A549 (cell line): Measurements from ENCODE around the gene SRRM2. TPM values are rescaled to one million over a fixed set of nuclear protein-coding genes. Genes with fewer than 3 reads are reported as not detected.

ENCODE experiments used
- ATAC-seq, 2 experiments: fragments of 200-7000 bp in 1 of 2; fragments of >200 bp in 1 of 2; cut with Nextera tagmentation in 1 of 2; cut with Tn5 transposase in 1 of 2; 3 replicates each; pipeline versions ENCODE4 v1.8.0 to v1.9.1; 2018 to 2020; ENCODE audit warnings: mild to moderate bottlenecking in 1 of 2, moderate library complexity in 1 of 2
- CTCF ChIA-PET: fragments of 300-600 bp; sonication (Branson Sonifier 250); formaldehyde crosslinking; extraction: SDS; loops from one replicate; lab custom pipeline; 2021; ENCODE audit warnings: antibody characterized with exemption, inconsistent platforms; lab: Yijun Ruan, JAX
- POLR2A ChIA-PET: fragments of 350-600 bp; formaldehyde crosslinking; extraction: SDS; loops from one replicate; lab custom pipeline; 2021; ENCODE audit warnings: antibody characterized with exemption, inconsistent platforms; lab: Yijun Ruan, JAX
- DNase-seq, 2 experiments: peaks; one replicate each; pipeline versions ENCODE4 v3.0.0 to v3.0.0-alpha.2; 2011 to 2016; ENCODE audit warnings: low read depth in 1 of 2, low spot score in 1 of 2
- FAIRE-seq: peaks from 2 replicates; lab custom pipeline; 2011; peaks lifted over from hg19 to GRCh38; lab: Jason Lieb, UNC
- H3K27ac ChIP-seq, 2 experiments: fragments of >200 bp; sonication (Bioruptor Twin); formaldehyde crosslinking; 3 replicates each; pipeline ENCODE4 v1.5.1; 2016 to 2017
- H3K4me1 ChIP-seq: fragments of >200 bp; sonication (Bioruptor Twin); formaldehyde crosslinking; 3 replicates; pipeline ENCODE4 v1.6.1; 2016
- H3K4me2 ChIP-seq: fragments of >200 bp; sonication (Bioruptor Twin); formaldehyde crosslinking; 3 replicates; pipeline ENCODE4 v1.6.1; 2016
- H3K4me3 ChIP-seq: fragments of >200 bp; sonication (Bioruptor Twin); formaldehyde crosslinking; 3 replicates; pipeline ENCODE4 v1.5.1; 2016
- H3K9me3 ChIP-seq: fragments of >200 bp; sonication (Bioruptor Twin); formaldehyde crosslinking; 3 replicates; pipeline ENCODE4 v1.6.1; 2016
- BHLHE40 ChIP-seq: IDR thresholded peaks from 2 replicates; pipeline ENCODE4 v1.6.1; 2012; ENCODE audit warnings: low read depth, low read length, inconsistent platforms
- CHD2 ChIP-seq: fragments of 150-350 bp; IDR thresholded peaks from 2 replicates; pipeline ENCODE4 v1.6.1; 2014; ENCODE audit warnings: low read length; ENCODE audit not compliant: partially characterized antibody
- CTCF ChIP-seq: fragments of >200 bp; sonication (Bioruptor Twin); formaldehyde crosslinking; IDR thresholded peaks from 3 replicates; pipeline ENCODE4 v1.5.1; 2016
- EHMT2 ChIP-seq: fragments of 200-600 bp; sonication (generic); IDR thresholded peaks from 2 replicates; pipeline ENCODE4 v1.6.1; 2016; ENCODE audit warnings: antibody characterized with exemption, low read depth, mild to moderate bottlenecking, moderate library complexity
- ELK1 ChIP-seq: fragments of 150-350 bp; IDR thresholded peaks from 2 replicates; pipeline ENCODE4 v1.6.1; 2014; ENCODE audit warnings: low read depth, mild to moderate bottlenecking, low read length
- ESRRA ChIP-seq: fragments of 150-350 bp; IDR thresholded peaks from 2 replicates; pipeline ENCODE4 v1.6.1; 2014; ENCODE audit warnings: mild to moderate bottlenecking, low read length, borderline replicate concordance
- FOSL2 ChIP-seq, 2 experiments: fragments of 450-650 bp in 1 of 2; fragments of >200 bp in 1 of 2; sonication (Bioruptor Twin) in 1 of 2; formaldehyde crosslinking; IDR thresholded peaks; 2 replicates each; pipeline versions ENCODE4 v1.5.0 to v1.6.1; 2016 to 2020; ENCODE audit warnings: mild to moderate bottlenecking in 1 of 2, moderate library complexity in 1 of 2
- HDAC2 ChIP-seq: fragments of 200-600 bp; sonication (generic); IDR thresholded peaks from 2 replicates; pipeline ENCODE4 v1.6.1; 2016
- HEYL ChIP-seq: fragments of 250-450 bp; sonication (Bioruptor Pico); IDR thresholded peaks from 2 replicates; pipeline ENCODE4 v1.8.0; 2021; ENCODE audit warnings: mild to moderate bottlenecking, moderate library complexity
- HMGXB4 ChIP-seq: fragments of 250-450 bp; sonication (Bioruptor Pico); IDR thresholded peaks from 2 replicates; pipeline ENCODE4 v1.5.0; 2021; ENCODE audit warnings: mild to moderate bottlenecking, moderate library complexity, borderline replicate concordance
- HOXA7 ChIP-seq: fragments of 250-450 bp; sonication (Bioruptor Pico); IDR thresholded peaks from 2 replicates; pipeline ENCODE4 v1.5.0; 2020; ENCODE audit warnings: mild to moderate bottlenecking, moderate library complexity
- JUNB ChIP-seq: fragments of >200 bp; sonication (Bioruptor Twin); formaldehyde crosslinking; IDR thresholded peaks from 2 replicates; pipeline ENCODE4 v1.6.1; 2016
- KDM1A ChIP-seq: fragments of 200-600 bp; sonication (generic); IDR thresholded peaks from 2 replicates; pipeline ENCODE4 v1.6.1; 2016; ENCODE audit warnings: low read depth, mild to moderate bottlenecking
- NFE2L2 ChIP-seq: fragments of 150-350 bp; conservative IDR thresholded peaks from 2 replicates; pipeline ENCODE4 v1.6.1; 2014; ENCODE audit warnings: low read length
- NR3C1 ChIP-seq: fragments of >200 bp; sonication (Bioruptor Twin); formaldehyde crosslinking; IDR thresholded peaks from 3 replicates; pipeline ENCODE4 v1.6.1; 2017
- PHF8 ChIP-seq: fragments of 200-600 bp; sonication (generic); IDR thresholded peaks from 2 replicates; pipeline ENCODE4 v1.6.1; 2016; ENCODE audit warnings: low read depth, mild to moderate bottlenecking, antibody characterized with exemption, moderate library complexity, borderline replicate concordance
- POLR2A ChIP-seq: IDR thresholded peaks from 2 replicates; pipeline ENCODE4 v1.6.1; 2012; ENCODE audit warnings: mild to moderate bottlenecking, low read length
- RAD21 ChIP-seq, 2 experiments: fragments of >200 bp in 1 of 2; sonication (Bioruptor Twin) in 1 of 2; formaldehyde crosslinking in 1 of 2; IDR thresholded peaks in 1 of 2; conservative IDR thresholded peaks in 1 of 2; 2 replicates in 1 of 2; 3 replicates in 1 of 2; pipeline ENCODE4 v1.6.1; 2012 to 2018; ENCODE audit warnings: inconsistent platforms in 1 of 2
- RNF2 ChIP-seq: fragments of 200-600 bp; sonication (generic); IDR thresholded peaks from 2 replicates; pipeline ENCODE4 v1.6.1; 2016; ENCODE audit warnings: low read depth, mild to moderate bottlenecking, antibody characterized with exemption, moderate library complexity, borderline replicate concordance
- SREBF2 ChIP-seq: fragments of 450-650 bp; IDR thresholded peaks from 2 replicates; pipeline ENCODE4 v1.6.1; 2014; ENCODE audit warnings: mild to moderate bottlenecking, moderate library complexity
- TP53 ChIP-seq: fragments of 250-450 bp; sonication (Bioruptor Pico); IDR thresholded peaks from 2 replicates; pipeline ENCODE4 v1.5.0; 2021; ENCODE audit warnings: mild to moderate bottlenecking, moderate library complexity
- ZNF302 ChIP-seq: fragments of 250-450 bp; sonication (Bioruptor Pico); IDR thresholded peaks from 2 replicates; pipeline ENCODE4 v1.9.0; 2021; ENCODE audit warnings: inconsistent platforms, mild to moderate bottlenecking, moderate library complexity
- ZSCAN20 ChIP-seq: fragments of 250-450 bp; sonication (Bioruptor Pico); IDR thresholded peaks from 2 replicates; pipeline ENCODE4 v1.8.0; 2022; ENCODE audit warnings: mild to moderate bottlenecking, moderate library complexity
- WGBS: methylation state at CpG from one replicate; pipeline ENCODE4 v1.1.6; 2017; ENCODE audit errors: missing lambda C conversion rate; 5-methylcytosine and 5-hydroxymethylcytosine counted together
- polyA plus RNA-seq, 4 experiments: library from polyadenylated mRNA; depleted of rRNA in 3 of 4; stranded (reverse); fragments of >200 nt; fragmentation: RNase III in 1 of 4; extraction: RNeasy Plus Mini Kit Qiagen cat#74134 plus additional on column Dnase treatment in 1 of 4; gene quantifications; 2 replicates in 3 of 4; 3 replicates in 1 of 4; pipeline ENCODE4 v1.2.3, GENCODE V29; 2011 to 2017

SRRM2 gene
- polyA plus RNA-seq, 2 of the 4 experiments (the other 2 are of a cell fraction) = 167 to 512 TPM

GRCh38 chr16:2704166-2704982 lies 48.1 kb upstream of the SRRM2 start:
- POLR2A ChIA-PET = interaction anchor here (1.8 kb wide), 1 partner anchor 22 kb away, joined by 6 read pairs; the partner anchor contains the start of gene KCTD5
- ATAC-seq = no peak
- WGBS = 99% methylated on average over 21 of the region's 33 CpGs

GRCh38 chr16:2704983-2705275 lies 47.5 kb upstream of the SRRM2 start:
- no peak overlapping the region for H3K27ac ChIP-seq
- WGBS = 95% methylated on average over 13 of the region's 14 CpGs
- no peak for TF ChIP-seq RAD21 (conservative IDR thresholded peaks at IDR 0.05 in 1 of 2, IDR thresholded peaks at IDR 0.05 in 1 of 2)
- no peak for TF ChIP-seq HDAC2
- no peak for TF ChIP-seq BHLHE40
- no peak for TF ChIP-seq RNF2
- TF ChIP-seq ESRRA = no peak
- TF ChIP-seq HEYL (CRISPR knock-in tag) = no peak
- TF ChIP-seq CHD2 = no peak
- no peak for TF ChIP-seq HMGXB4 (CRISPR knock-in tag)
- TF ChIP-seq NR3C1 = no peak
- no peak for TF ChIP-seq EHMT2
- TF ChIP-seq SREBF2 = no peak
- no peak for TF ChIP-seq ELK1
- no peak for TF ChIP-seq KDM1A
- no peak for TF ChIP-seq HOXA7 (CRISPR knock-in tag)
- TF ChIP-seq NFE2L2 = no peak
- TF ChIP-seq ZNF302 (CRISPR knock-in tag) = no peak
- TF ChIP-seq CTCF = no peak
- TF ChIP-seq, all 56 proteins: peak for 0
- POLR2A ChIA-PET = no interaction called here
- ATAC-seq (no peak), DNase-seq (no peak), FAIRE-seq (no peak)
- H3K4me2 ChIP-seq = no peak overlapping the region
- CTCF ChIA-PET = no interaction called here
- H3K4me1 ChIP-seq = no peaks in the 10 kb centered on the region
- no peaks in the 10 kb centered on the region for H3K9me3 ChIP-seq
- no peak overlapping the region for H3K4me3 ChIP-seq

More at GRCh38 chr16:2704166-2704982, 48.1 kb upstream of the SRRM2 start:
- no peak for DNase-seq
- TF ChIP-seq TP53 (CRISPR knock-in tag) (no peak), BHLHE40 (no peak), POLR2A (no peak), FOSL2 (IDR thresholded peaks at IDR 0.05) (no peak), FOSL2 (CRISPR knock-in tag; IDR thresholded peaks at IDR 0.05) (no peak), KDM1A (no peak), PHF8 (no peak), JUNB (no peak), ZSCAN20 (CRISPR knock-in tag) (no peak)
- TF ChIP-seq, all 56 proteins: peak for 0
- Histone ChIP-seq H3K27ac (no peak overlapping the region), H3K4me1 (no peaks in the 10 kb centered on the region), H3K4me3 (no peak overlapping the region), H3K4me2 (no peak overlapping the region), H3K9me3 (no peaks in the 10 kb centered on the region)
- FAIRE-seq = no peak
- CTCF ChIA-PET = interaction anchor here (1.0 kb wide), 1 partner anchor 14 kb away, joined by 3 read pairs; no protein-coding TSS in a partner anchor
